Suprapubic skin (tissue), 3 donors: ENCODE measurements around the gene HSPA12B.

Experiments
- POLR2A ChIP-seq, 2 donors: fragments of 450-650 bp; IDR thresholded peaks; one replicate each; pipeline ENCODE4 v1.6.1; 2017; ENCODE audit warnings: antibody characterized with exemption in 2 of 2, mild to moderate bottlenecking in 2 of 2, moderate library complexity in 2 of 2
- TF ChIP-seq, protein P1 (sequence below), 2 donors: fragments of 200-600 bp in 1 of 2; fragments of 450-650 bp in 1 of 2; sonication (generic) in 1 of 2; IDR thresholded peaks; one replicate each; pipeline ENCODE4 v1.5.1; 2016 to 2019; ENCODE audit warnings: antibody characterized with exemption in 2 of 2, mild to moderate bottlenecking in 1 of 2, moderate library complexity in 1 of 2

DNA sequence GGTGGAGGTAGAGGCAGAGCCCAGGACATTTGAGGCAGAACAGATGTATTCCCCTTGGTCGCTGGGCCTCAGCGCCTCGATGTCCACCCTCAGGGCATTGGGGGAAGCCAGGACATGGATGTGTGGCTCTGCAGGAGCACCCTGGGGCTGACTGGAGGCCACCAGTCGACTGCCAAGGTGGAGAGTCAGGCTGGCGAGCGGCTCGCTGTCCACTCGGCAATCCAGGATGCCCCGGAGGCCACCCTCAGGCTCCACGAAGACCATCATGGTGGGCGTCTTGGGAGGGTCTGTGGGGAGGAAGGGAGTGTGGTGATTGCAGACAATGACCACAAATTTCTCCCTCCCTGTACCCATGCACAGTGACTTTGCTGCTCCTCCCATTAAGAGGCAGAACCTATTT is 42.5 kb upstream of the HSPA12B start:
- TF ChIP-seq, protein P1, sequence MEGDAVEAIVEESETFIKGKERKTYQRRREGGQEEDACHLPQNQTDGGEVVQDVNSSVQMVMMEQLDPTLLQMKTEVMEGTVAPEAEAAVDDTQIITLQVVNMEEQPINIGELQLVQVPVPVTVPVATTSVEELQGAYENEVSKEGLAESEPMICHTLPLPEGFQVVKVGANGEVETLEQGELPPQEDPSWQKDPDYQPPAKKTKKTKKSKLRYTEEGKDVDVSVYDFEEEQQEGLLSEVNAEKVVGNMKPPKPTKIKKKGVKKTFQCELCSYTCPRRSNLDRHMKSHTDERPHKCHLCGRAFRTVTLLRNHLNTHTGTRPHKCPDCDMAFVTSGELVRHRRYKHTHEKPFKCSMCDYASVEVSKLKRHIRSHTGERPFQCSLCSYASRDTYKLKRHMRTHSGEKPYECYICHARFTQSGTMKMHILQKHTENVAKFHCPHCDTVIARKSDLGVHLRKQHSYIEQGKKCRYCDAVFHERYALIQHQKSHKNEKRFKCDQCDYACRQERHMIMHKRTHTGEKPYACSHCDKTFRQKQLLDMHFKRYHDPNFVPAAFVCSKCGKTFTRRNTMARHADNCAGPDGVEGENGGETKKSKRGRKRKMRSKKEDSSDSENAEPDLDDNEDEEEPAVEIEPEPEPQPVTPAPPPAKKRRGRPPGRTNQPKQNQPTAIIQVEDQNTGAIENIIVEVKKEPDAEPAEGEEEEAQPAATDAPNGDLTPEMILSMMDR (IDR thresholded peaks at IDR 0.05) = no peak
- no peak for TF ChIP-seq POLR2A (IDR thresholded peaks at IDR 0.05)
